CD4-positive, CD25-positive, alpha-beta regulatory T cell (primary cell): ENCODE data around the gene ASF1A. TPM values are rescaled to one million over a fixed set of nuclear protein-coding genes. Genes with fewer than 3 reads are reported as not detected.

ENCODE experiments used
- ATAC-seq, 2 donors: fragments of 150-1000 bp; cut with Tn5 transposase; one replicate each; pipeline ENCODE4 v1.10.0; 2021; ENCODE audit warnings: low read depth in 2 of 2, moderate number of reproducible peaks in 2 of 2, moderate library complexity in 1 of 2
- DNase-seq, 3 donors: peaks; one replicate each; pipeline versions ENCODE4 v3.0.0 to v3.0.0-alpha.2; 2012 to 2022; ENCODE audit warnings: mixed read lengths in 1 of 3
- H3K27ac ChIP-seq: one replicate; pipeline ENCODE4 v1.7.0; 2013; ENCODE audit warnings: mild to moderate bottlenecking, low read length; ENCODE audit not compliant: insufficient read depth, poor library complexity, severe bottlenecking
- H3K27me3 ChIP-seq: one replicate; pipeline ENCODE4 v1.7.0; 2013; ENCODE audit warnings: low read length; ENCODE audit not compliant: control insufficient read depth, insufficient read depth
- H3K36me3 ChIP-seq: one replicate; pipeline ENCODE4 v1.7.0; 2013; ENCODE audit warnings: mild to moderate bottlenecking, low read length, moderate library complexity; ENCODE audit not compliant: control insufficient read depth, insufficient read depth
- H3K4me1 ChIP-seq: 2 replicates; pipeline ENCODE4 v1.7.0; 2013; ENCODE audit warnings: mild to moderate bottlenecking, low read length; ENCODE audit not compliant: insufficient read depth, control insufficient read depth, poor library complexity, severe bottlenecking
- H3K4me3 ChIP-seq: one replicate; pipeline ENCODE4 v1.7.0; 2013; ENCODE audit warnings: low read depth, mild to moderate bottlenecking, low read length, moderate library complexity
- H3K9me3 ChIP-seq, 2 experiments: 1 replicate in 1 of 2; 2 replicates in 1 of 2; pipeline ENCODE4 v1.7.0; 2013; ENCODE audit warnings: low read length in 2 of 2, mild to moderate bottlenecking in 1 of 2, moderate library complexity in 1 of 2; ENCODE audit not compliant: control insufficient read depth in 2 of 2
- H3K27ac Mint-ChIP-seq, 3 donors: one replicate each; pipeline ENCODE4 v1.8.0; 2020 to 2022; ENCODE audit warnings: mild to moderate bottlenecking in 3 of 3, mixed read lengths in 3 of 3, moderate library complexity in 2 of 3
- H3K27me3 Mint-ChIP-seq: one replicate; pipeline ENCODE4 v1.8.0; 2022; ENCODE audit warnings: mild to moderate bottlenecking, mixed read lengths
- H3K36me3 Mint-ChIP-seq: one replicate; pipeline ENCODE4 v1.8.0; 2020; ENCODE audit warnings: mixed read lengths
- H3K4me1 Mint-ChIP-seq, 4 donors: one replicate each; pipeline ENCODE4 v1.8.0; 2020 to 2022; ENCODE audit warnings: mixed read lengths in 4 of 4, mild to moderate bottlenecking in 1 of 4
- H3K4me3 Mint-ChIP-seq, 4 donors: one replicate each; pipeline ENCODE4 v1.8.0; 2020 to 2022; ENCODE audit warnings: mild to moderate bottlenecking in 4 of 4, mixed read lengths in 4 of 4, moderate library complexity in 3 of 4
- H3K9me3 Mint-ChIP-seq, 7 donors: one replicate each; pipeline ENCODE4 v1.8.0; 2020 to 2022; ENCODE audit warnings: mixed read lengths in 7 of 7, mild to moderate bottlenecking in 3 of 7, moderate library complexity in 2 of 7
- polyA plus RNA-seq, 4 donors: library from polyadenylated mRNA; unstranded; fragments of 300-500 nt; fragmentation: Illumina TruSeq; gene quantifications; one replicate each; pipeline ENCODE4 v1.2.3, GENCODE V29; 2021
- total RNA-seq: library from RNA; stranded (reverse); gene quantifications from one replicate; pipeline ENCODE4 v1.2.3, GENCODE V29; 2022

ASF1A gene
- total and polyA plus RNA-seq, 5 donors from 2014 or later = 30.2 to 81.8 (median 71.7) TPM

- Histone ChIP-seq H3K4me3 (no peak overlapping the region), H3K9me3 (peaks cover 0 to 7% of the 10 kb centered on the region in 2 experiments), H3K27ac (no peak overlapping the region), H3K27me3 (no peaks in the 10 kb centered on the region), H3K36me3 (no peaks in the 10 kb centered on the region), H3K4me1 (no peaks in the 10 kb centered on the region)
- ATAC-seq (no peak), DNase-seq (no peak)
- no peak overlapping the region for H3K4me3 Mint-ChIP-seq
- H3K36me3 Mint-ChIP-seq = peaks cover 5% of the 10 kb centered on the region
- peaks cover 0 to 11% (median 0%) of the 10 kb centered on the region in 7 donors for H3K9me3 Mint-ChIP-seq
- no peak overlapping the region for H3K27ac Mint-ChIP-seq
- H3K27me3 Mint-ChIP-seq = no peaks in the 10 kb centered on the region
- H3K4me1 Mint-ChIP-seq = no peaks in the 10 kb centered on the region
These were observed 58.7 kb downstream of the ASF1A start for GRCh38 chr6:118952683-118953082.

DNA sequence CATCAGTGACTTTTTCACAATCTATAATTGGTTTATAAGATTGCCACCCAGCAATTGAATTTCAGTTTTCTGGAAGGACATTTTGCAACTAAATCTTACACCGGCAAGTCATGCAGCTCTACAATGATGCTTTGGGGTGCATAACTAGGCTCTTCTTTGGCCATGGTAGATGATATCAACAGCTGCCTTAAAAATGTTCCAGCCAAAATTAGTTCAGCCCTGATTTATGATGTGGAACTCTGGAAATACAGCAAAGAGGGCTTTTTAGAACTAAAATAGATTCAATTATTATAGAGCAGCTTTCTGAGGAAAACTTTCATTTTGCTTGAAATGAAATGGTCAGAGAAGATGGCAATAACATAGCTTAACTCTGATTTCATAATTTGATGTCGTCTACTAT, 59.4 kb downstream of the ASF1A start:
- Mint-ChIP-seq H3K27me3 (no peaks in the 10 kb centered on the region), H3K4me1 (peaks cover 0 to 3% (median 1%) of the 10 kb centered on the region in 4 donors), H3K36me3 (peaks cover 5% of the 10 kb centered on the region), H3K27ac (no peak overlapping the region), H3K4me3 (no peak overlapping the region), H3K9me3 (peaks cover 0 to 11% (median 0%) of the 10 kb centered on the region in 7 donors)
- ATAC-seq = no peak
- no peak overlapping the region for H3K4me3 ChIP-seq
- DNase-seq = no peak
- no peaks in the 10 kb centered on the region for H3K36me3 ChIP-seq
- no peaks in the 10 kb centered on the region for H3K27me3 ChIP-seq
- no peak overlapping the region for H3K27ac ChIP-seq
- H3K9me3 ChIP-seq = peaks cover 0 to 7% of the 10 kb centered on the region in 2 experiments
- H3K4me1 ChIP-seq = no peaks in the 10 kb centered on the region

Other genes starting within 250 kb of the ASF1A start
- gene CEP85L, start 242.6 kb upstream of the ASF1A start, total RNA-seq = 96.4 TPM
- 10 to 100 TPM; 19.3 to 32.0 (median 26.5) TPM for gene CEP85L, start 242.6 kb upstream of the ASF1A start, polyA plus RNA-seq
- 57.3 TPM for gene MCM9, start 41.0 kb downstream of the ASF1A start, total RNA-seq
- gene MCM9, start 41.0 kb downstream of the ASF1A start, polyA plus RNA-seq = 10 to 100 TPM; 18.5 to 24.2 (median 20.5) TPM
- 7.7 TPM for gene FAM184A, start 184.5 kb downstream of the ASF1A start, total RNA-seq
- 1 to 10 TPM; 1.0 to 2.3 (median 1.5) TPM for gene FAM184A, start 184.5 kb downstream of the ASF1A start, polyA plus RNA-seq